BLaER1 (cell line): ENCODE measurements around the gene CEACAM3.

Experiments used
- H3K27ac ChIP-seq: shearing (Covaris generic); formaldehyde crosslinking; 2 replicates; pipeline ENCODE4 v1.8.1; 2022
- H3K27me3 ChIP-seq: shearing (Covaris generic); formaldehyde crosslinking; 2 replicates; pipeline ENCODE4 v1.8.1; 2022
- H3K36me3 ChIP-seq: shearing (Covaris generic); formaldehyde crosslinking; 2 replicates; pipeline ENCODE4 v1.8.1; 2022
- H3K4me1 ChIP-seq: shearing (Covaris generic); formaldehyde crosslinking; 2 replicates; pipeline ENCODE4 v1.8.1; 2022
- H3K4me2 ChIP-seq: shearing (Covaris generic); formaldehyde crosslinking; 2 replicates; pipeline ENCODE4 v1.8.1; 2022
- H3K4me3 ChIP-seq: shearing (Covaris generic); formaldehyde crosslinking; 2 replicates; pipeline ENCODE4 v1.8.1; 2022
- H3K9ac ChIP-seq: shearing (Covaris generic); formaldehyde crosslinking; 2 replicates; pipeline ENCODE4 v1.8.1; 2022
- H3K9me3 ChIP-seq: shearing (Covaris generic); formaldehyde crosslinking; 2 replicates; pipeline ENCODE4 v1.8.1; 2022
- H4K20me1 ChIP-seq: shearing (Covaris generic); formaldehyde crosslinking; 2 replicates; pipeline ENCODE4 v1.8.1; 2022
- Cebpa-rat ChIP-seq: shearing (Covaris generic); IDR thresholded peaks from 2 replicates; pipeline ENCODE4 v1.8.1; 2022

The CEACAM3 gene

DNA sequence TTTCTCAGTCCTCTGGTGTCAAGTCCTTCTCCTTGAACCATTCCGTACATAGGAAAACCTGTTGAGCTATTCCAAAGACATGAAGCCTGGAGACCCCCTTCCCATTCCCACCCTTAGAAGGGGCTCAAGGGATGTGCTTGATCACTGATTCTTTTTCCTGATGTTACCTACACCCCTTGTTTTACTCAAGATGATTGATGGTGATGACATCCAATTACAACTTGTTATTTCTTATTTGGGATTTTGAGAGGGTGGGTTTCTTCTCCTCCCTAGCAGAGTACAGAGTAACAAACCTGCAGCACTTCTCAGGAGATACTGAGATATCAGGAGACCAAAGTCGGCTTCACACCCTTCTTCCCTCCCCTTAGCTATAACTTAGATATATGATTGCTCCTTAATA lies 57.0 kb downstream of the CEACAM3 start:
- Histone ChIP-seq H3K4me3 (no peak overlapping the region), H4K20me1 (no peaks in the 10 kb centered on the region), H3K9me3 (no peaks in the 10 kb centered on the region), H3K27ac (no peak overlapping the region), H3K4me1 (peaks cover 21% of the 10 kb centered on the region), H3K4me2 (no peak overlapping the region), H3K9ac (no peak overlapping the region), H3K27me3 (no peaks in the 10 kb centered on the region), H3K36me3 (no peaks in the 10 kb centered on the region)
- no peak for TF ChIP-seq Cebpa-rat

DNA sequence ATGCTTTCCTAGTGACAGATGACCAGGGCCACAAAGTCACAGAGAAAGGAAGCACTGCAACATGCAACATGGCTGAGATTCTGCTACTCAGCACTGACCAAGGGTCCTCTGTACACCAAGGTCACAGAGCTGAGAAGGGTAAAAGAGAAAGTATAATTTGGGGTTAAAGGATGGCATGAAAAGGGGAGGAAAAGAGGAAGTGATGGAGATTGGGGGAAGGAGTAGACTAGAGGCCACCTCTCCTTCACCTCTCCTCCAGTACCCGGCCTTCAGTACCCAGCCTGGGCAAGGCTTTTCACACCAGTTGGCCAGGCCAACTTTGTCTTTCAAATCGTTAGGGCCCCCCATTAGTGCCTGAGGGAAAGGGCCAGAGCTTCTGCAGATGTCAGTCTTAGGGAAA lies 57.4 kb downstream of the CEACAM3 start:
- Histone ChIP-seq H3K27ac (no peak overlapping the region), H3K4me2 (no peak overlapping the region), H3K9me3 (no peaks in the 10 kb centered on the region), H3K36me3 (no peaks in the 10 kb centered on the region), H3K4me1 (peaks cover 25% of the 10 kb centered on the region), H3K27me3 (no peaks in the 10 kb centered on the region), H4K20me1 (no peaks in the 10 kb centered on the region), H3K9ac (no peak overlapping the region), H3K4me3 (no peak overlapping the region)
- TF ChIP-seq Cebpa-rat = no peak

DNA sequence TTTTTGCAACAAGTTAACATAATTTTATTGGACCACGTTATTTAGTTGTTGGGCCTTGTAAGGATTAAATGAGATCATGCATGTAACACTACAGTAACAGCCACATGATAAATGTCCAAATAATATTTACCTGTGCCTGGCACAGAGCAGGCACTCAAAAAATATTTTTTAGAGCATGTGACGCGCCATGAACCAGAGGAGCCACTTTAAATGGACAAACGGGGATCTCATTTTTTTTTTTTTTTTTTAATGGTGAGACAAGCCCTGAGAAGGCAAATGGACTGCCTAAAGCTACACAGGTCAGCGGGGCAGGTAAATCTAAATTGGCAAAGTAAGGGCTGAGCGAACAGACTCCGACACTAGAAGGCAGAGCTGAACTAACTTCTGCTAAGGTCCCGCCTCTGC lies 62.8 kb downstream of the CEACAM3 start:
- Histone ChIP-seq H3K27me3 (no peaks in the 10 kb centered on the region), H4K20me1 (peaks cover 36% of the 10 kb centered on the region), H3K9ac (peak overlapping the region; percentile 100; the same call in 1 of the 2 replicates), H3K4me3 (peak overlapping the region; percentile 98), H3K27ac (peak overlapping the region; percentile 27; the same call in 1 of the 2 replicates), H3K4me2 (peak overlapping the region; percentile 70), H3K36me3 (peaks cover 37% of the 10 kb centered on the region), H3K4me1 (peaks cover 65% of the 10 kb centered on the region), H3K9me3 (no peaks in the 10 kb centered on the region)
- no peak for TF ChIP-seq Cebpa-rat

DNA sequence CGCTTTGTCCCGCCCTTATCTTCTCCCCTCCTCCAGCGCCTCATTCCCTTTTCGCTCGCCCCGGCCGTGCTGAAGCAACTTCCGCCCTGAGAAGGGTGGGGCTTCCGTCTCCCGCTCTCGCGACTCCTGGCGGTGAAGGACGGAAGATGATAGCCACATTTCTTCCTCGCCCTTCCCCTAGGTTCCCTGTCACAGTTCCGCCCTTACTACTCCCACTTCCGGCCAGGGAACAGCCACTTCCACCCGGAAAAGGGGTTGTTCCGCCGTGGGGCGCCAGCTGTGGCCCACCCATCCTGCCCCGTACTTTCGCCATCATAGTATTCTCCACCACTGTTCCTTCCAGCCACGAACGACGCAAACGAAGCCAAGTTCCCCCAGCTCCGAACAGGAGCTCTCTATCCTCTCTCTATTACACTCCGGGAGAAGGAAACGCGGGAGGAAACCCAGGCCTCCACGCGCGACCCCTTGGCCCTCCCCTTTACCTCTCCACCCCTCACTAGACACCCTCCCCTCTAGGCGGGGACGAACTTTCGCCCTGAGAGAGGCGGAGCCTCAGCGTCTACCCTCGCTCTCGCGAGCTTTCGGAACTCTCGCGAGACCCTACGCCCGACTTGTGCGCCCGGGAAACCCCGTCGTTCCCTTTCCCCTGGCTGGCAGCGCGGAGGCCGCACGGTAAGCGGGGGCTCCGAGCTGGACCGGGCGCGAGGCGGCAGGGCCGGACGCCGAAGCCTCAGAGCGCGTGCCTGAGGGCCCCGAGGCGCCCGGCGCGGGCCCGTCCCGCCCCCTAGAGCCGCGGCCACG lies 63.4 kb downstream of the CEACAM3 start, which contains the start of gene RPS19:
TSS of gene RPS19 (plus strand) at position 638 of the 801 bp plus-strand sequence. CDS start 520 bp downstream, outside the sequence.
- Histone ChIP-seq H3K4me2 (peak within 1 kb of the TSS; percentile 99), H3K36me3 (peaks cover 43% of the 10 kb centered on the region), H3K9me3 (no peaks in the 10 kb centered on the region), H4K20me1 (peaks cover 42% of the 10 kb centered on the region), H3K27me3 (no peaks in the 10 kb centered on the region), H3K9ac (peak within 1 kb of the TSS; percentile 100), H3K27ac (peak within 1 kb of the TSS; percentile 100), H3K4me3 (peak within 1 kb of the TSS; percentile 98), H3K4me1 (peaks cover 66% of the 10 kb centered on the region)
- no peak for TF ChIP-seq Cebpa-rat

DNA sequence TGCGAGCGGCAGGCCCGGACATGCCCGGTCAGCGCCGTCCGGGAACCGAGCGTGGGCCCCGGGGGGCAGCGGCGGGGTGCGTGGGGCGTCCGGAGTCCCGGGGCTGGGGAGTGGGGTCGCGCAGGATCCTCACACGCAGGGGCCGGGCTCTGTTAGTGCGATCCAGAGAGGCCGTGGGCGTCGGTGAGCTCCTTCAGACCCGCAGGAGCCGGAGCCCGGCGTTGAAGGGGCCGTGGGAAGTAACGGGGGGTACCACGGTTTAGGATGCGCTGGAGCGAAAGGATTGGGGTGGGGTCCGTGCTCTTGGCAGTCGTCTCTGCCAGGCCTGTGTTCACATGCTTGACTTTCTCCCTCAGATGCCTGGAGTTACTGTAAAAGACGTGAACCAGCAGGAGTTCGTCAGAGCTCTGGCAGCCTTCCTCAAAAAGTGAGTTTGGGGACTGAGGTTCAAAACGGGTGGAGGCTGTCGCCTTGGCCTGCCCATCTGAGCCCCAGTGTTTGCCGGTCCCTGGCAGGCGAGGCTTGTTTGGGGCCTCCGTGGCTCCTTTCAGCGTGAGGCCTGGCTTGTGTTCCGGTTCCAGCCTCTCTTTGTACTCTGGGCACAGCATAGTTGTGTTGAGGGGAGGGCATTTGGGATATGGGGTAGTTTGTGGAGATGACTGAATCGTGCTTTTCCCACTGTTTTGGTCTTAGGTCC lies 64.2 kb downstream of the CEACAM3 start:
- H3K4me1 ChIP-seq = peaks cover 70% of the 10 kb centered on the region
- peak overlapping the region; percentile 100 for H3K27ac ChIP-seq
- no peaks in the 10 kb centered on the region for H3K9me3 ChIP-seq
- peaks cover 49% of the 10 kb centered on the region for H4K20me1 ChIP-seq
- no peak for TF ChIP-seq Cebpa-rat
- H3K4me3 ChIP-seq = peak overlapping the region; percentile 98
- peak overlapping the region; percentile 100 for H3K9ac ChIP-seq
- H3K27me3 ChIP-seq = no peaks in the 10 kb centered on the region
- peak overlapping the region; percentile 99 for H3K4me2 ChIP-seq
- peaks cover 50% of the 10 kb centered on the region for H3K36me3 ChIP-seq
